22Rv1 (cell line): Measurements from ENCODE around the gene CDK5RAP1.
"Not testable (repeated sequence)": the region's sequence is repeated elsewhere in the genome, so short reads cannot be mapped to it uniquely, and the experiment has no call there.

Source experiments
- H3K27ac ChIP-seq: fragments of 450-650 bp; 2 replicates; pipeline ENCODE4 v1.5.1; 2017
- CTCF ChIP-seq: fragments of 450-650 bp; IDR thresholded peaks from 2 replicates; pipeline ENCODE4 v1.5.1; 2017; ENCODE audit warnings: mild to moderate bottlenecking
- ZFX ChIP-seq: fragments of 450-650 bp; IDR thresholded peaks from 2 replicates; pipeline ENCODE4 v1.6.1; 2017; ENCODE audit warnings: antibody characterized with exemption, borderline replicate concordance

The CDK5RAP1 gene

GRCh38 chr20:33391722-33392415 lies 9.4 kb downstream of the CDK5RAP1 start:
- no peak overlapping the region for H3K27ac ChIP-seq
- TF ChIP-seq ZFX: no peak
- no peak for TF ChIP-seq CTCF

- H3K27ac ChIP-seq: not testable (repeated sequence)
These were observed 12.0 kb downstream of the CDK5RAP1 start for GRCh38 chr20:33389326-33389725.

- TF ChIP-seq ZFX (no peak), CTCF (no peak)
These were observed 13.1 kb downstream of the CDK5RAP1 start for GRCh38 chr20:33388268-33388667.

GRCh38 chr20:33387177-33387576 lies 14.1 kb downstream of the CDK5RAP1 start:
- no peak for TF ChIP-seq ZFX
- 0 out of 2 replicates have a peak overlapping the region, but pooled peaks have one; percentile 3 for H3K27ac ChIP-seq

More at GRCh38 chr20:33388268-33388667, 13.1 kb downstream of the CDK5RAP1 start:
- H3K27ac ChIP-seq: no peak overlapping the region

GRCh38 chr20:33386673-33387072 lies 14.6 kb downstream of the CDK5RAP1 start:
- peak overlapping the region; percentile 3; the same call in 1 of the 2 replicates for H3K27ac ChIP-seq
- TF ChIP-seq ZFX (no peak), CTCF (no peak)

- no peak for TF ChIP-seq ZFX
- no peak for TF ChIP-seq CTCF
- no peak overlapping the region for H3K27ac ChIP-seq
These were observed 24.0 kb downstream of the CDK5RAP1 start for GRCh38 chr20:33377366-33377765.

GRCh38 chr20:33373735-33374605 lies 27.3 kb downstream of the CDK5RAP1 start:
- TF ChIP-seq CTCF (no peak), ZFX (no peak)
- peak overlapping the region; percentile 92 for H3K27ac ChIP-seq

- H3K27ac ChIP-seq: peak overlapping the region; percentile 92
- TF ChIP-seq CTCF (no peak), ZFX (no peak)
These were observed 28.3 kb downstream of the CDK5RAP1 start for GRCh38 chr20:33372993-33373441.
